IMR-90 (cell line): Measurements from ENCODE around the gene PEAK1. TPM values are rescaled to one million over a fixed set of nuclear protein-coding genes. Genes with fewer than 3 reads are reported as not detected.

Experiments
- ATAC-seq: fragments of 200-7000 bp; cut with Tn5 transposase; 2 replicates; pipeline ENCODE4 v1.9.1; 2020; ENCODE audit warnings: low read depth, mild to moderate bottlenecking, moderate library complexity
- BruUV-seq: library from RNA; stranded (reverse); fragments of 400-500 nt; replicated peaks from 2 replicates; lab custom pipeline; 2021; lab: Mats Ljungman, UMichigan
- CTCF ChIA-PET: fragments of 300-600 bp; formaldehyde crosslinking; extraction: SDS; loops from one replicate; lab custom pipeline; 2021; ENCODE audit warnings: antibody characterized with exemption; lab: Yijun Ruan, JAX
- POLR2A ChIA-PET: fragments of 300-600 bp; sonication (Branson Sonifier 250); formaldehyde crosslinking; loops from one replicate; lab custom pipeline; 2022; ENCODE audit warnings: antibody characterized with exemption; ENCODE audit not compliant: unreplicated experiment; lab: Charles Lee
- DNase-seq: peaks from one replicate; pipeline ENCODE4 v3.0.0; 2013
- H2AFZ ChIP-seq: replicated peaks from 2 replicates; pipeline ENCODE3; 2013; ENCODE audit warnings: low read length, mild to moderate bottlenecking; ENCODE audit not compliant: poor library complexity
- H2AK5ac ChIP-seq: 2 replicates; pipeline ENCODE4 v1.6.1; 2013; ENCODE audit warnings: low read depth, low read length, inconsistent platforms
- H2AK9ac ChIP-seq: replicated peaks from 2 replicates; pipeline ENCODE3; 2013; ENCODE audit warnings: mild to moderate bottlenecking, low read depth, low read length, moderate library complexity; ENCODE audit not compliant: poor library complexity
- H2BK120ac ChIP-seq: 2 replicates; pipeline ENCODE4 v1.6.1; 2013; ENCODE audit warnings: low read depth, low read length, inconsistent platforms
- H2BK15ac ChIP-seq: 3 replicates; pipeline ENCODE4 v1.6.1; 2013; ENCODE audit warnings: low read depth, low read length, inconsistent platforms
- H2BK20ac ChIP-seq: 2 replicates; pipeline ENCODE4 v1.6.1; 2013; ENCODE audit warnings: low read depth, mild to moderate bottlenecking, inconsistent platforms, low read length, moderate library complexity
- H2BK5ac ChIP-seq: 2 replicates; pipeline ENCODE4 v1.6.1; 2013; ENCODE audit warnings: mild to moderate bottlenecking, low read depth, low read length, inconsistent platforms; ENCODE audit not compliant: poor library complexity, severe bottlenecking
- H3K14ac ChIP-seq: replicated peaks from 2 replicates; pipeline ENCODE4 v1.6.1; 2013; ENCODE audit warnings: low read depth, low read length, inconsistent platforms
- H3K18ac ChIP-seq: 2 replicates; pipeline ENCODE4 v1.6.1; 2013; ENCODE audit warnings: low read depth, low read length, control low read depth
- H3K23ac ChIP-seq: 2 replicates; pipeline ENCODE4 v1.6.1; 2013; ENCODE audit warnings: low read depth, low read length, inconsistent platforms
- H3K27ac ChIP-seq: 2 replicates; pipeline ENCODE4 v1.5.1; 2013; ENCODE audit warnings: mild to moderate bottlenecking, control low read depth, low read length; ENCODE audit not compliant: insufficient read depth
- H3K27me3 ChIP-seq: 2 replicates; pipeline ENCODE4 v1.6.1; 2013; ENCODE audit warnings: low read length; ENCODE audit not compliant: control insufficient read depth, insufficient read depth
- H3K36me3 ChIP-seq: 2 replicates; pipeline ENCODE4 v1.6.1; 2013; ENCODE audit warnings: low read length, mixed read lengths; ENCODE audit not compliant: control insufficient read depth, insufficient read depth
- H3K4ac ChIP-seq: 2 replicates; pipeline ENCODE4 v1.6.1; 2013; ENCODE audit warnings: low read depth, low read length, inconsistent platforms
- H3K4me1 ChIP-seq: 2 replicates; pipeline ENCODE4 v1.6.1; 2013; ENCODE audit warnings: low read length, mixed read lengths; ENCODE audit not compliant: control insufficient read depth, insufficient read depth
- H3K4me2 ChIP-seq: 2 replicates; pipeline ENCODE4 v1.6.1; 2013; ENCODE audit warnings: low read depth, mild to moderate bottlenecking, control low read depth, low read length, moderate library complexity
- H3K4me3 ChIP-seq: 2 replicates; pipeline ENCODE4 v1.5.1; 2013; ENCODE audit warnings: low read depth, mild to moderate bottlenecking, control low read depth, low read length, moderate library complexity; ENCODE audit not compliant: insufficient read depth
- H3K56ac ChIP-seq: 2 replicates; pipeline ENCODE4 v1.6.1; 2013; ENCODE audit warnings: low read length, inconsistent platforms; ENCODE audit not compliant: insufficient read depth; ENCODE audit errors: extremely low read depth
- H3K79me1 ChIP-seq, 2 experiments: 2 replicates each; pipeline ENCODE4 v1.6.1; 2013; ENCODE audit warnings: low read length in 2 of 2, inconsistent platforms in 1 of 2, low read depth in 1 of 2
- H3K9ac ChIP-seq: 2 replicates; pipeline ENCODE4 v1.6.1; 2013; ENCODE audit warnings: low read depth, low read length, control low read depth
- H3K9me1 ChIP-seq: 2 replicates; pipeline ENCODE4 v1.6.1; 2013; ENCODE audit warnings: low read length, inconsistent platforms; ENCODE audit not compliant: insufficient read depth
- H3K9me3 ChIP-seq: 2 replicates; pipeline ENCODE4 v1.6.1; 2013; ENCODE audit warnings: low read length; ENCODE audit not compliant: control insufficient read depth, insufficient read depth
- H4K20me1 ChIP-seq: 2 replicates; pipeline ENCODE4 v1.6.1; 2013; ENCODE audit warnings: low read length, inconsistent platforms; ENCODE audit not compliant: insufficient read depth
- H4K5ac ChIP-seq: 2 replicates; pipeline ENCODE4 v1.6.1; 2013; ENCODE audit warnings: mild to moderate bottlenecking, low read depth, low read length, control low read depth
- H4K8ac ChIP-seq, 2 experiments: 2 replicates each; pipeline ENCODE4 v1.6.1; 2013; ENCODE audit warnings: low read depth in 2 of 2, low read length in 2 of 2, control low read depth in 1 of 2, inconsistent platforms in 1 of 2
- H4K91ac ChIP-seq: 2 replicates; pipeline ENCODE4 v1.6.1; 2013; ENCODE audit warnings: low read depth, low read length, inconsistent platforms; ENCODE audit not compliant: insufficient read depth
- BHLHE40 ChIP-seq: fragments of 150-350 bp; IDR thresholded peaks from 2 replicates; pipeline ENCODE4 v1.6.1; 2016; ENCODE audit warnings: mild to moderate bottlenecking, low read depth, low read length
- CEBPB ChIP-seq: IDR thresholded peaks from 2 replicates; pipeline ENCODE4 v1.6.1; 2012; ENCODE audit warnings: low read depth, low read length, improper control_type of control experiment
- CHD1 ChIP-seq: IDR thresholded peaks from 2 replicates; pipeline ENCODE4 v1.6.1; 2012; ENCODE audit warnings: low read depth, low read length, improper control_type of control experiment
- FOS ChIP-seq: fragments of 150-350 bp; IDR thresholded peaks from 2 replicates; pipeline ENCODE4 v1.6.1; 2016; ENCODE audit warnings: low read depth, low read length
- MAFK ChIP-seq: IDR thresholded peaks from 2 replicates; pipeline ENCODE4 v1.6.1; 2012; ENCODE audit warnings: low read depth, low read length, improper control_type of control experiment
- MAZ ChIP-seq: IDR thresholded peaks from 2 replicates; pipeline ENCODE4 v1.6.1; 2012; ENCODE audit warnings: low read depth, mild to moderate bottlenecking, low read length, improper control_type of control experiment, moderate library complexity, borderline replicate concordance
- MXI1 ChIP-seq: IDR thresholded peaks from 2 replicates; pipeline ENCODE4 v1.6.1; 2012; ENCODE audit warnings: low read depth, mild to moderate bottlenecking, low read length, moderate library complexity, borderline replicate concordance
- NFE2L2 ChIP-seq: fragments of 150-350 bp; IDR thresholded peaks from 2 replicates; pipeline ENCODE4 v1.6.1; 2016; ENCODE audit warnings: low read depth, mild to moderate bottlenecking, low read length
- POLR2A ChIP-seq: IDR thresholded peaks from 2 replicates; pipeline ENCODE4 v1.6.1; 2012; ENCODE audit warnings: mild to moderate bottlenecking, low read depth, low read length
- RAD21 ChIP-seq: IDR thresholded peaks from 2 replicates; pipeline ENCODE4 v1.6.1; 2012; ENCODE audit warnings: low read length, improper control_type of control experiment
- RCOR1 ChIP-seq: IDR thresholded peaks from 2 replicates; pipeline ENCODE4 v1.6.1; 2012; ENCODE audit warnings: mild to moderate bottlenecking, low read length, improper control_type of control experiment; ENCODE audit not compliant: insufficient replicate concordance
- RFX5 ChIP-seq: IDR thresholded peaks from 2 replicates; pipeline ENCODE4 v1.8.0; 2012; ENCODE audit warnings: low read depth, mild to moderate bottlenecking, low read length, moderate library complexity
- SMC3 ChIP-seq: fragments of 150-350 bp; IDR thresholded peaks from 2 replicates; pipeline ENCODE4 v1.6.1; 2016; ENCODE audit warnings: low read depth, mild to moderate bottlenecking, antibody characterized with exemption, low read length, moderate library complexity
- WGBS, 2 experiments: methylation state at CpG; one replicate each; pipeline versions ENCODE4 v1.1.5 to v1.1.7; 2013; ENCODE audit warnings: missing lambda C conversion rate in 2 of 2; ENCODE audit not compliant: insufficient read length in 1 of 2; ENCODE audit errors: extremely low coverage in 2 of 2; 5-methylcytosine and 5-hydroxymethylcytosine counted together
- dilution Hi-C: fragments of 300-500 bp; cut with HindIII; formaldehyde crosslinking; loops from one replicate; pipeline ENCODE4 v1.14.3; 2018; ENCODE audit warnings: low sequenced_read_pairs; ENCODE audit not compliant: unreplicated experiment
- in situ Hi-C: fragments of 300-500 bp; cut with MboI; formaldehyde crosslinking; loops from 3 replicates; pipeline ENCODE4 v1.14.3; 2019; ENCODE audit warnings: low sequenced_read_pairs, inconsistent platforms, mixed read lengths
- intact Hi-C: fragments of 100-400 bp; cut with micrococcal nuclease; formaldehyde crosslinking; loops from 2 replicates; pipeline ENCODE4 v1.10.0; 2022
- polyA plus RNA-seq, 3 experiments: library from polyadenylated mRNA; depleted of rRNA; stranded (reverse); fragments of >200 nt; gene quantifications; 2 replicates each; pipeline ENCODE4 v1.2.3, GENCODE V29; 2012; ENCODE audit warnings: low replicate concordance in 1 of 3
- total RNA-seq: library from RNA; depleted of rRNA; stranded (reverse); fragments of >200 nt; gene quantifications from 2 replicates; pipeline ENCODE4 v1.2.3, GENCODE V29; 2012
- TF ChIP-seq, protein P1 (sequence below): conservative IDR thresholded peaks from 2 replicates; pipeline ENCODE4 v1.5.1; 2012; ENCODE audit warnings: mild to moderate bottlenecking, low read depth, low read length, improper control_type of control experiment
- TF ChIP-seq, protein P2 (sequence below): fragments of 150-350 bp; IDR thresholded peaks from 2 replicates; pipeline ENCODE4 v1.6.1; 2017; ENCODE audit warnings: mild to moderate bottlenecking, antibody characterized with exemption, low read length, low read depth
- TF ChIP-seq, protein P3 (sequence below): fragments of 150-350 bp; IDR thresholded peaks from 2 replicates; pipeline ENCODE4 v1.6.1; 2016; ENCODE audit warnings: low read depth, mild to moderate bottlenecking, low read length, moderate library complexity, borderline replicate concordance

The PEAK1 gene
- total and polyA plus RNA-seq, 2 of the 4 experiments (the other 2 are of a cell fraction) = 21.5 to 43.9 TPM

DNA sequence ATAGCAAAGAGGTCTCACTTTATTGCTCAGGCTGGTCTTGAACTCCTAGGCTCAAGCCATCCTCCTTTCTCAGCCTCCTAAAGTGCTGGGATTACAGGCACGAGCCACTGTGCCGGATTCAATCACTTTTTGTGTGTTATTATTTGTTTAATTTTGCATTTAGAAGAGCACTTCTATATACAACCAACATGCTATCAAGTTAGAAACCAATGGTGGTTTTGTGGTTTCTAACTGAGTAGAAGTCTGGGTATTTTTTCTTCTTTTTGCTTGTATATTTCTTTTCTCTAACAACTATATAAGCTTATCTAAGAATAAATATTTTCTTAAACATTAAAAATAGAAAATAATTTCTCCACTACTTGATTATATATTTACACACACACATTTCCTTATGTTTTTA lies 86.7 kb downstream of the PEAK1 start:
- H3K18ac ChIP-seq = no peak overlapping the region
- TF ChIP-seq RAD21 (no peak), POLR2A (no peak), SMC3 (no peak), MAFK (no peak), NFE2L2 (no peak), BHLHE40 (no peak), MAZ (no peak), FOS (no peak), RCOR1 (no peak), MXI1 (no peak), RFX5 (no peak), CHD1 (no peak), CEBPB (no peak)
- TF ChIP-seq, protein P1, sequence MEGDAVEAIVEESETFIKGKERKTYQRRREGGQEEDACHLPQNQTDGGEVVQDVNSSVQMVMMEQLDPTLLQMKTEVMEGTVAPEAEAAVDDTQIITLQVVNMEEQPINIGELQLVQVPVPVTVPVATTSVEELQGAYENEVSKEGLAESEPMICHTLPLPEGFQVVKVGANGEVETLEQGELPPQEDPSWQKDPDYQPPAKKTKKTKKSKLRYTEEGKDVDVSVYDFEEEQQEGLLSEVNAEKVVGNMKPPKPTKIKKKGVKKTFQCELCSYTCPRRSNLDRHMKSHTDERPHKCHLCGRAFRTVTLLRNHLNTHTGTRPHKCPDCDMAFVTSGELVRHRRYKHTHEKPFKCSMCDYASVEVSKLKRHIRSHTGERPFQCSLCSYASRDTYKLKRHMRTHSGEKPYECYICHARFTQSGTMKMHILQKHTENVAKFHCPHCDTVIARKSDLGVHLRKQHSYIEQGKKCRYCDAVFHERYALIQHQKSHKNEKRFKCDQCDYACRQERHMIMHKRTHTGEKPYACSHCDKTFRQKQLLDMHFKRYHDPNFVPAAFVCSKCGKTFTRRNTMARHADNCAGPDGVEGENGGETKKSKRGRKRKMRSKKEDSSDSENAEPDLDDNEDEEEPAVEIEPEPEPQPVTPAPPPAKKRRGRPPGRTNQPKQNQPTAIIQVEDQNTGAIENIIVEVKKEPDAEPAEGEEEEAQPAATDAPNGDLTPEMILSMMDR = no peak
- TF ChIP-seq, protein P2, sequence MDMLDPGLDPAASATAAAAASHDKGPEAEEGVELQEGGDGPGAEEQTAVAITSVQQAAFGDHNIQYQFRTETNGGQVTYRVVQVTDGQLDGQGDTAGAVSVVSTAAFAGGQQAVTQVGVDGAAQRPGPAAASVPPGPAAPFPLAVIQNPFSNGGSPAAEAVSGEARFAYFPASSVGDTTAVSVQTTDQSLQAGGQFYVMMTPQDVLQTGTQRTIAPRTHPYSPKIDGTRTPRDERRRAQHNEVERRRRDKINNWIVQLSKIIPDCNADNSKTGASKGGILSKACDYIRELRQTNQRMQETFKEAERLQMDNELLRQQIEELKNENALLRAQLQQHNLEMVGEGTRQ = no peak
- TF ChIP-seq, protein P3, sequence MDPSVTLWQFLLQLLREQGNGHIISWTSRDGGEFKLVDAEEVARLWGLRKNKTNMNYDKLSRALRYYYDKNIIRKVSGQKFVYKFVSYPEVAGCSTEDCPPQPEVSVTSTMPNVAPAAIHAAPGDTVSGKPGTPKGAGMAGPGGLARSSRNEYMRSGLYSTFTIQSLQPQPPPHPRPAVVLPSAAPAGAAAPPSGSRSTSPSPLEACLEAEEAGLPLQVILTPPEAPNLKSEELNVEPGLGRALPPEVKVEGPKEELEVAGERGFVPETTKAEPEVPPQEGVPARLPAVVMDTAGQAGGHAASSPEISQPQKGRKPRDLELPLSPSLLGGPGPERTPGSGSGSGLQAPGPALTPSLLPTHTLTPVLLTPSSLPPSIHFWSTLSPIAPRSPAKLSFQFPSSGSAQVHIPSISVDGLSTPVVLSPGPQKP = no peak
- in situ Hi-C loops = no loop called here
- no peak overlapping the region for H3K9ac ChIP-seq
- no peak overlapping the region for H3K4me3 ChIP-seq
- no peak overlapping the region for H2BK20ac ChIP-seq
- H4K8ac ChIP-seq = no peak overlapping the region
- peaks cover 21 to 50% of the 10 kb centered on the region in 2 experiments for H3K79me1 ChIP-seq
- no peak overlapping the region for H3K4me2 ChIP-seq
- H3K56ac ChIP-seq = no peak overlapping the region
- no peak overlapping the region for H3K27ac ChIP-seq
- no peaks in the 10 kb centered on the region for H3K36me3 ChIP-seq
- no CpG with 5 or more reads among the region's 2 CpGs for WGBS, 2 experiments
- H2AK9ac ChIP-seq = no peak overlapping the region
- no peak overlapping the region for H2BK15ac ChIP-seq
- H2AK5ac ChIP-seq = no peak overlapping the region
- POLR2A ChIA-PET = no interaction called here
- no peak overlapping the region for H4K91ac ChIP-seq
- no peak overlapping the region for H3K4ac ChIP-seq
- no peak overlapping the region for H2BK5ac ChIP-seq
- no peak overlapping the region for H3K14ac ChIP-seq
- peaks cover 48% of the 10 kb centered on the region for H4K20me1 ChIP-seq
- H4K5ac ChIP-seq = no peak overlapping the region
- DNase-seq (no peak), ATAC-seq (no peak)
- peaks cover 9% of the 10 kb centered on the region; the same call in 1 of the 2 replicates for H3K9me1 ChIP-seq
- H3K4me1 ChIP-seq = peaks cover 10% of the 10 kb centered on the region
- BruUV-seq = no TSS peak
- no peaks in the 10 kb centered on the region for H3K9me3 ChIP-seq
- no peak overlapping the region for H3K23ac ChIP-seq
- CTCF ChIA-PET = no interaction called here
- dilution Hi-C loops = no loop called here
- intact Hi-C loops = no loop called here
- H2BK120ac ChIP-seq = no peak overlapping the region
- no peaks in the 10 kb centered on the region for H3K27me3 ChIP-seq
- no peak overlapping the region for H2AFZ ChIP-seq
